Osteocyte (in vitro differentiated cells): ENCODE data around the gene CCDC24. TPM values are rescaled to one million over a fixed set of nuclear protein-coding genes. Genes with fewer than 3 reads are reported as not detected.

Experiments used
- DNase-seq: peaks from one replicate; pipeline ENCODE4 v3.0.0; 2021; ENCODE audit warnings: mixed read lengths; ENCODE audit not compliant: unreplicated experiment; ENCODE audit errors: extremely low spot score
- H3K27ac Mint-ChIP-seq: one replicate; pipeline ENCODE4 v1.8.0; 2021; ENCODE audit warnings: mild to moderate bottlenecking, mixed read lengths; ENCODE audit not compliant: unreplicated experiment
- H3K27me3 Mint-ChIP-seq: one replicate; pipeline ENCODE4 v1.8.0; 2021; ENCODE audit warnings: mixed read lengths; ENCODE audit not compliant: unreplicated experiment
- H3K36me3 Mint-ChIP-seq: one replicate; pipeline ENCODE4 v1.8.0; 2021; ENCODE audit warnings: mixed read lengths; ENCODE audit not compliant: unreplicated experiment
- H3K4me1 Mint-ChIP-seq: one replicate; pipeline ENCODE4 v1.8.0; 2021; ENCODE audit warnings: mixed read lengths; ENCODE audit not compliant: unreplicated experiment
- H3K4me3 Mint-ChIP-seq: one replicate; pipeline ENCODE4 v1.8.0; 2021; ENCODE audit warnings: mild to moderate bottlenecking, moderate library complexity, mixed read lengths; ENCODE audit not compliant: unreplicated experiment
- H3K9me3 Mint-ChIP-seq: one replicate; pipeline ENCODE4 v1.8.0; 2021; ENCODE audit warnings: mixed read lengths; ENCODE audit not compliant: unreplicated experiment
- total RNA-seq: library from RNA; stranded (reverse); gene quantifications from 2 replicates; pipeline ENCODE4 v1.2.1, GENCODE V29; 2021
- TF ChIP-seq, protein P1 (sequence below): fragments of 200-600 bp; sonication (generic); IDR thresholded peaks from 2 replicates; pipeline ENCODE4 v1.5.0; 2021; ENCODE audit warnings: antibody characterized with exemption, mild to moderate bottlenecking, moderate library complexity

The CCDC24 gene
- total RNA-seq, 1 donor from 2014 or later: 5.1 TPM

GRCh38 chr1:44013949-44014348 is 22.6 kb downstream of the CCDC24 start:
- no peaks in the 10 kb centered on the region for H3K27me3 Mint-ChIP-seq
- no peak for DNase-seq
- H3K4me1 Mint-ChIP-seq: peaks cover 15% of the 10 kb centered on the region
- no peak overlapping the region for H3K4me3 Mint-ChIP-seq
- TF ChIP-seq, protein P1, sequence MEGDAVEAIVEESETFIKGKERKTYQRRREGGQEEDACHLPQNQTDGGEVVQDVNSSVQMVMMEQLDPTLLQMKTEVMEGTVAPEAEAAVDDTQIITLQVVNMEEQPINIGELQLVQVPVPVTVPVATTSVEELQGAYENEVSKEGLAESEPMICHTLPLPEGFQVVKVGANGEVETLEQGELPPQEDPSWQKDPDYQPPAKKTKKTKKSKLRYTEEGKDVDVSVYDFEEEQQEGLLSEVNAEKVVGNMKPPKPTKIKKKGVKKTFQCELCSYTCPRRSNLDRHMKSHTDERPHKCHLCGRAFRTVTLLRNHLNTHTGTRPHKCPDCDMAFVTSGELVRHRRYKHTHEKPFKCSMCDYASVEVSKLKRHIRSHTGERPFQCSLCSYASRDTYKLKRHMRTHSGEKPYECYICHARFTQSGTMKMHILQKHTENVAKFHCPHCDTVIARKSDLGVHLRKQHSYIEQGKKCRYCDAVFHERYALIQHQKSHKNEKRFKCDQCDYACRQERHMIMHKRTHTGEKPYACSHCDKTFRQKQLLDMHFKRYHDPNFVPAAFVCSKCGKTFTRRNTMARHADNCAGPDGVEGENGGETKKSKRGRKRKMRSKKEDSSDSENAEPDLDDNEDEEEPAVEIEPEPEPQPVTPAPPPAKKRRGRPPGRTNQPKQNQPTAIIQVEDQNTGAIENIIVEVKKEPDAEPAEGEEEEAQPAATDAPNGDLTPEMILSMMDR: no peak
- no peaks in the 10 kb centered on the region for H3K36me3 Mint-ChIP-seq
- H3K9me3 Mint-ChIP-seq: no peaks in the 10 kb centered on the region
- no peak overlapping the region for H3K27ac Mint-ChIP-seq

DNA sequence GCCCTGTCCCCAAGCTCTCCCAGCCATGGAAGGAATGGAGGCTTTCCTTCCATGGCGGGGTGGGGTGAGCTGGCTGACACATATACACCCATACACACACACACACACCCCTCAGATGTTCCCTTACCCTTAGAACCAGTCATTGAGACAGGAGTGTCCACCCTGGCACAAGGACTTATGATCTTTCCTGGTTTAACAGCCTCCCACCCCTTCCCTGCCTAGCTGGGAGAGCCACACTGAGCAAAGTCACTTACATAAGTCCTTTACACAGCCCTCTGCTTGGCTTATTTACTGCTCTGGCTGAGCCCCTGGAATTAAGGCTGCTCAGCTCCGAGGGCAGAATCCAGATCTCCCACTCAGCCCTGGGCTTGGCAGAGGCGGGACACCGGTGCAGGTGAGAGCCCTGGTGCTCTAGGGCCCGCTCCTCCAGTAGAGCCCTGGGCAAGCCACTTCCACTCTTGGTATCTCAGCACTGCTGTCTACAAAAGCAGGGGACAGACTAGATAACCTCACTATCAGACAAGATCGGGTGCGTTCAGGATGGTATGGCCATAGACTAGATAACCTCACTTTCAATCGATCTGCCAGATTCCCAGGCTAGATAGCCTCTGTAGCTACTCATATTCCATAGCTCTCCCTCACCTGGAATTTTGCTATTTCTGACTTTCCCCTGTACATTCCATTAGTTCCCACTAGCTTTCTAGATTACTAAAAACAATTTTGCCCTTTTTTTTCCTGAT is 23.1 kb downstream of the CCDC24 start:
- H3K27me3 Mint-ChIP-seq: no peaks in the 10 kb centered on the region
- TF ChIP-seq, protein P1: no peak
- no peak for DNase-seq
- no peaks in the 10 kb centered on the region for H3K9me3 Mint-ChIP-seq
- H3K36me3 Mint-ChIP-seq: no peaks in the 10 kb centered on the region
- peaks cover 15% of the 10 kb centered on the region for H3K4me1 Mint-ChIP-seq
- H3K4me3 Mint-ChIP-seq: no peak overlapping the region
- H3K27ac Mint-ChIP-seq: no peak overlapping the region

GRCh38 chr1:44015206-44015605 is 23.8 kb downstream of the CCDC24 start:
- Mint-ChIP-seq H3K27ac (no peak overlapping the region), H3K4me1 (peaks cover 15% of the 10 kb centered on the region), H3K36me3 (no peaks in the 10 kb centered on the region), H3K9me3 (no peaks in the 10 kb centered on the region), H3K27me3 (no peaks in the 10 kb centered on the region), H3K4me3 (no peak overlapping the region)
- DNase-seq: no peak
- TF ChIP-seq, protein P1: no peak

DNA sequence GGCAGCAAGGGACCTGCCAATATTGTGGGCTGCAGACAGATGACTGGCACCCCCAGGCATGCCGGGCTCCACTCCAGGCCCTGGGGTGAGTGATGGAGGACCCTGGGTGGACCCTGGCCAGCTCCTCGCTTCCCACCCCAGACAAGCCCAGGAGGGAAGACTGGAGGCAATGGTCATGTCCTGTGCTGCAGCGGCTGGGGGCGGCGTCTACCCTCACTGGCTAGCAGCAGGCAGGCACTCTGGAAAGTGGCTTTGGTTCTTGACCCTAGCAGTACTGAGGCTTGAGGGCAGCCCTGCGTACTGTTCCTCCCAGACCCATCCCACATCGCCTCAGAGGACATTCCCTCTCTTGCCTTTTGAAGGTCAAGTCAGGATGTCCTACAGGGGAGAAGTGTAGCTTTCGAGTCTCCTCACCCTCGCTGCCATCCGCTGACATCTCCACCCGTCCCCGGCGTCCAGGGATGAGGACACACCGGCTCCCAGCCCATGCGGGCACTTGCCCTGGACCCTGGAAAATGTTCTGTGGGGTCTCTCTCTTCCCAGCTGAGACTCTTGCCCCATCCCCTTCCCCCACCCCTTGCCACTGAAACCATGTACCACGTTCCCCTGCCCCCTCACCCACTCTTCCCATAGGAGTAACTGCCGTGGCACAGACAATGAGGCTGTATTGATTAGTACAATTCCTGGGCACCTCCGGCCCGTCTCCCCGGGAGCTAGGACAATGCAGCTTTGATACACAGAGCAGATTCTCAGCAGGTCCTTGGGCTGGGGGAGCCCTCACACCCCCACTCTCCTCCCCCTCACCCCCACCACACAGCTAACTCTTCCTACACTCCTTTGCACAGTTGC is 24.9 kb downstream of the CCDC24 start:
- H3K27me3 Mint-ChIP-seq: no peaks in the 10 kb centered on the region
- no peak overlapping the region for H3K4me3 Mint-ChIP-seq
- H3K4me1 Mint-ChIP-seq: peaks cover 15% of the 10 kb centered on the region
- H3K27ac Mint-ChIP-seq: no peak overlapping the region
- H3K9me3 Mint-ChIP-seq: no peaks in the 10 kb centered on the region
- no peaks in the 10 kb centered on the region for H3K36me3 Mint-ChIP-seq
- no peak for DNase-seq
- TF ChIP-seq, protein P1: no peak

GRCh38 chr1:44016890-44017400 is 25.5 kb downstream of the CCDC24 start:
- TF ChIP-seq, protein P1: no peak
- H3K27ac Mint-ChIP-seq: no peak overlapping the region
- no peak for DNase-seq
- no peaks in the 10 kb centered on the region for H3K27me3 Mint-ChIP-seq
- H3K36me3 Mint-ChIP-seq: peaks cover 3% of the 10 kb centered on the region
- no peaks in the 10 kb centered on the region for H3K9me3 Mint-ChIP-seq
- peaks cover 15% of the 10 kb centered on the region for H3K4me1 Mint-ChIP-seq
- H3K4me3 Mint-ChIP-seq: no peak overlapping the region
